Kidney tubule cell (primary cell): ENCODE data around the gene RPTOR.
"Not testable (repeated sequence)": the region's sequence is repeated elsewhere in the genome, so short reads cannot be mapped to it uniquely, and the experiment has no call there.

Source experiments
- DNase-seq: peaks from one replicate; pipeline ENCODE4 v3.0.0-alpha.2; 2018; ENCODE audit warnings: low spot score

Gene RPTOR

DNA sequence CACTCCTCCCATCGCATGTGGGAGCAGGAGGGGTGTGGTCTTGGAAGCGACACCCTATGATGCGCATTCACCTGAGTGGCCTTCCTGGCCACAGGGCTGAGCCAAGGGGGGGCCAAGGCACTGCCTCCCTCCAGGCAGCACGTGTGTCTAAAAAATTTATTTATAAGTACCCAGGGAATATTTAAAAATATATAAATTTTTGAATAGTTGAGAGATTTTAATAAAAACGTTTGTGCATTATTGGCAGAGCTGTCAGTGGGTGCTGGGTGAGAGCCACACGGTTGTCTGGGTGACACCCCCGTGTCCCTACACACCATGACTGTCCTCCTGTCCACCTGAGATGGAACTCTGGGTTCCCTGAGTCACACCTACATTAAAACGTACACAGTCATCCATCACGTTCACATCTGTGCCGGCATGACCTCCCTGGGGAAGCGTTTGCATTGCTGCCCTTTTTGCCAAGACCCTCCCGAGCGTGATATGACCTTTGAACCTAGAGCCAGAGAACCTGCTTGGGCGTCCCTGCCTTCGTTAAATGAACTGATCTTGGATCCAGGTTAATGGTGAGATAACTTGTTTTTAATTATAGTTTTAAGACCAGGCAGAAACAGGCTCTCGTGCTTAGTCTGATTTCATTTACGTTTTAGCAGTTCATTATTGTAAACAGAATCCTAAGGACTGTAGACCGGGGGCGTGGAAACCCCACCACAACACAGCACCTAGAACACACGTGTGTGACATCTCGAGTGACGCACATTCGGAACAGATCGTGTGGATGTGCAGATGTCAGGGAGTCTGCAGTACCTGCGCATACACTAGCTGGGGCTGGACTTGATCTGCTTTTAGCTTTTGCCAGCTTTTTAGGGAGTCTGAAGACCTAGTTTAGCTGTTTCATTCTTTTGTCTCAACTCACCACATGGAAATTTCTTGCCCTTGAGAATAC, 254.2 kb downstream of the RPTOR start:
- DNase-seq: no peak

DNA sequence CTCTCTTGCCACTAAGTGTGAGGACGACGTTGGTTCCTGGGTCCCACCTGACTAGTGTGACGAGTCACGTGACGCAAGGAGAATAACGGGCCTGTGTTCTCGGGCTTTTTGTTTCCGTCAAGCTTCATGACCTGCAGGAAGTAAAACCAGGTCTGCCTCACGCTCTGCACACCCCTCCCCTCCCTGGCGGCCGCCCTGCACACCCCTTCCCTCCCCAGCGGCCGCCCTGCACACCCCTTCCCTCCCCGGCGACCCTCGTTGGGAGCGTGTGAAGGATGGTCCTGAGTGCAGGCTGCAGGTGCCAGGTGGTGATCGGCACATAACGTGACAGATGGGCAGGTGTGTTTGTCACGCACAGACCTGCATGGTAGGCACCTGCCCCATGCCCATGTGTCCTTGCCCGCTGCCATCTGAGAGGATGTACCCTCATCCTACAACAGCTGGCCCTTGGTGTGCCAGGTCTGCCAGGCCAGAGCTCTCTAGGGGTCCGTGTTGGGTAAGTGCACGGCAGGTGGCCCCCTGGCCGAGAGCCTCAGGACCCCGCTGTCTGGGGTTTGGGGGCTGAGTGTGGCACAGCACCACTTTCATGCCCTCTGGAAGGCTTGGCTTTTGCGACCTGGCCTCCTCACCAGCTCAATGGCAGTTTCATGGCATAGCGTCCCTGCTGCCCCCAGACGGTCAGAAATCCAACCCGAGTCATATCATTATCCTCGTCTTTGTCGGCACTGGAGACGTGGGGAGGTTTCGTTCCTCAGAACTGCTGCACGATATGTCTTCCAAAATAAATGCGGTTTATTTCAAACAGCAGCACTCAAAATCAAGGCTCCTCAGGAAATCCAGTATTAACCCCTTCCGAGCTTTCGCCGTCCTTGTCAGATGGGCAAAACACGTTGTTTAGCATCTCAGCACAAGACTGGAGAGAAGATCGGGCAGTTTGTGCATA, 255.2 kb downstream of the RPTOR start:
- DNase-seq: no peak

DNA sequence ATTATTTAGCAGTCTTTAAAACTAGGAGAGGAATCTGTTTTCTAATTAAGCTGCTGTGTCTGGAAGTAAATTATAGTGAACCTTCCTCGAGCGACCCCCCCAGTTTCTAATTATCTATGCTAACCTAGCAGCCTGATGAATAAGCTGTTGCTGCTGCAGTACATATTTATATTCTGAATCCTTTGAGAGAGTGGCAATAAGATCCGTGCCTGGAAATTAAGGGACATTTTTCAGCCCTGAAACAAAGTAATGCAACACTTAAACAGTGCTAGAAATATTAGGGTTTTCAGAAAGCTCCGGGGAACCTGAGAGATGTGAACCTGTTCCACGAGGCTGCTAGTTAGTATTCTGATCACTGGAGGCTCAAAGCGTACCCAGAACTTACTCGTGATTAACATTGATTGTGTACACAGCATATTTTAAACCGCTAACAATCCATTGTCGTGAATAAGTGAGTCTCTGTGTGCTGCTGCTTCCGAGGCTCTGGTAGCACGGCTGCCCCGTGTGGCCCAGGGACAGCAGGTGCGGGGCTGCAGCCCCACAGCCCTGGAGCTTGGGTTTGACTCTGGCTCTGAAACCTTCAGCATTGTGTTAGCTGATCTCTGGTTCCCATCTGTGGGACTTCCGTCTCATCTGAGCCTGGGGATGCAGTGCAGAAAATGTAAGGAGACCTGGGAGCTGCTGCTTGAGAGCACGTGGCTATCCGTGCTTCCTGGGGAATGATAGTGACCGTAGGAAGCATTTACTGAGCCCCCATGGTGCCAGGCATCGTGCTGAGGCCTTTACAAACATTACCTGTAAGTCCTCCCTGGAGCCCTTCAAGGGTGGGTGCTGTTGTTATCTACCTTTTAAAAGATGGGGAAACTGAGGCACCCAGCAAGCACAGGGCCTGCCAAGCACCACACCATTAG, 256.1 kb downstream of the RPTOR start:
- no peak for DNase-seq

DNA sequence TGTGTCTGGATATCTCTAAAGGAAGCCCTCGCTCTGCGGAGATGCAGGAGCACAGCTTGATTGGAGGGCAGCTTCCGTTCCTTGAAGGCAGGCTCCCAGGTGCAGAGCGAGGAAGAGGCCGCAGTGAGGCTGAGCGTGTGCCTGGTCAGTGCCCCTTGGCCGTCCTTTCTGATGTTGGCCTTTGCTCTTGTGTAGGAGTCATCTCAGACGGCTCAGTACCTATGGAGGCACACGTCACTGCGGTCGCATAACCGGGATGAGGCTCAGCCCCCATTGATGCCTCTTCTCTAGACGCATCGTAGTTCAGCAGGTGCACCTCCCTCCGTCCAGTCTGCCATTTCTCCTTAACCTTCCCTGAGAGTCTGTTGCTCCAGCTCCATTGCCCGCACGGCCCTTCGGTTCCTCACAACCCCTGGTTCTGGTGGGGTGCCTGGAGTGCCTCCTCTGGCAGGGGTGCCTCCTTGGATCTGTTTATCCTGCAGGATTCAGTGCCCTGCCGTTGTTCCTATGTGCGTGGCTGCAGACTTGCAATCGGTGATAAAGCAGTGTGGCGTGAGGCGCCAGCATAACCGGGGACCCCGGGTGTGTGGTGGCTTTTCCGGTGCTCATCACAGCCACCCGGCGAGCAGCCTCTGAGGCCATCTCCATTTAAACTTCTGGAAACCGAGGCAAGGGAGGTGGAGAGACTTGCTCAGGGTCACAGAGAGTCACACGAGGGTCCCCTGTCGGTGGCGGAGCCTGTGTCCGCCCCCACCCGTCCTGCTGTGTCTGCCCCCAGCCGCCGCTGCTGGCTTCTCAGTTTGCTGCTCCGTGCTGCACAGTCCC, 258.2 kb downstream of the RPTOR start:
- DNase-seq: no peak

DNA sequence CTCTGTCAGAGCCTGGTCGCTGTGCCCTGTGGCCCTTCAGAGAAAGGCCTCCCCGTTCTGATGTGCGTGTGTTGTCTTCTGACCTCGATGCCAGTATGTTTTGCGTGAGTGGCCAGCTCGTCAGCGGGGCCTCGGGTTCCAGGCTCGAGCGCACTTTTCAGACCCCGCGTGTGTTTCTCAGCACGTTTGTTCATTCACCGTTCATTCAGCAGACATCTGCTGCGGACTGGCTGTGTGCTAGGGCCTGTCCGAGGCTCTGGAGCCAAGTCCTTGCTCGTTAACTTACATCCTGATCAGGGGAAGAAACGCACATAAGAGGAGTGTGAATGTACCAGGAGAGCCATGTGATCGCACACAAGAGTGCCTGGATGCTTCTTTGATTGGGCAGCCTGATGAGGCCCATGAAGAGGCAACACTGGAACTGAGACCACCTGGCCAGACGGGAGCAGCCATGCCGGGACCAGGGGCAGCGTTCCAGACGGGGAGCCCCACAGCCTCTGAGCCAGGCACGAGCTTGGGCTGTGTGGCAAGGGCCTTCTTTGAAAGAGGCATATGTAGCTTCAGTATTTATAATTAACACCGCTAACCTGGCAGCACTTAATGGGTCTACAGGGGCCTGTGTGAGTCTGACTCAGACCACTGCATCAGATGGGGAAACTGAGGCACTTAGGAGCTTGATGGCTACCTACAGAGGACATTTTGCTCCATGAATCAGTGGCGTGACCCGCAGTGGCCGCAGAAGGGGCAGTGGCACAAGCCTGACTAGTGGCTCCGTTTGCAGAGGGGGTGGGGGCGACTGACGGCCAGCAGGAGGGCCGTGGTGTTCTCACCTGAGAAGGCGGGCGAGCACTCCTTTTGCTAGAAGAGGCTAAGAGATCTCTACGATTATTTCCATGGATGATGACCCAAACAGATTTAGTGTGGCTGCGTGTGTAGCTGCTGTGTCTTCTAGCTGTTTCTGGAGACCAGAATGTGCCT, 259.1 kb downstream of the RPTOR start:
- no peak for DNase-seq

DNA sequence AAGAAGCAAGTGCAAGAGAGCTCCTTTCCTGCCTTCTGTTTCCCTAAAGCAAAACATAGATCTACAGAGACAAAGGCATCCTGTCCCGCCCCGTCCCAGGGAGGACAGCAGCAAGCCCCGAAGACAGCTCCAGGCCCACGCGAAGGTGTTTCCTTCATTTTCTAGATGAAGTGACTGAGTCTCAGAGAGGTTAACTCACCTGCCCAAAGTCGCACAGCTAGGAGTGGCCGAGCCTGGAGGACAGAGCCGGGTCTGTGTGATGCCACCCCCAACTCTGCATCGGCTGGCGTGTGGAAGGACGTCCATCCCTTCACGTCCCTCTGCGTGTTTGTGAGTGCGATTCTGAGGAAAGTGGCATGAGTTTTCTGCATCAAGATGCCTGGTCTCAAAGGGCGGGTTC, 259.8 kb downstream of the RPTOR start:
- DNase-seq: no peak

DNA sequence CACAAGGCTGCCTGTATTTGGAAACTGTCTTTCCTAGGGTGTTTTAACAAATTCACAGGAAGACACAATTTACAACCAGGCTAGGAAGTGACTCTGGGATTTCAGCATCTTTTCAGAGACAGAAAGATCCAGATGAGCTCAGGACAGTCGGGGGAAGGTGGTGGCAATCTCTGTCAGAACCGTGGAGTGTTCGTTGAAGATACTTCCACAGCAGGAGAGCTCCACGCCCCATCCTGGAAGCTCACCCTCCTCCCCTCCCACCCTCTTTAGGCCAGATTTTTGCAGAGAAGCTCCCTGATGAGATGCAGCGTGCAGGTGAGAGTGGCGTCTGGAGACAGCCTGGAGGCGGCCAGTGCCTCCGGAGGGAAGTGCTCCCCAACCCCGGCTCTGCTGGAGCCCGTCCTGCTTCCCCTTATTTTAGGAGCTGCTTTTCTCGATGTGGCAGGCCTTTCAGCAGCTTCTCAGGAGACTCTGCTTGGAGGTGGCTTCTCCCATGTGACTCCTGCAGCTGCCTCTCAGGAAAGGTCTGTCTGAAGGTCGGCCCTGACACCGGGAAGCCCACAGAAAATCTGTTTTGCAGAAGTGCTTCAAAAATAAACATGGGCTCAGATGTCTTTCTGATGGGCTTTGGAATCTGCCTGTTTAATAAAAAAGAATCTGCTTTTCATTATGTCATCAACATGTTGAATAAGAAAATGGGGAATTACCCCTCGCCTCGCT, 260.6 kb downstream of the RPTOR start:
- no peak for DNase-seq

DNA sequence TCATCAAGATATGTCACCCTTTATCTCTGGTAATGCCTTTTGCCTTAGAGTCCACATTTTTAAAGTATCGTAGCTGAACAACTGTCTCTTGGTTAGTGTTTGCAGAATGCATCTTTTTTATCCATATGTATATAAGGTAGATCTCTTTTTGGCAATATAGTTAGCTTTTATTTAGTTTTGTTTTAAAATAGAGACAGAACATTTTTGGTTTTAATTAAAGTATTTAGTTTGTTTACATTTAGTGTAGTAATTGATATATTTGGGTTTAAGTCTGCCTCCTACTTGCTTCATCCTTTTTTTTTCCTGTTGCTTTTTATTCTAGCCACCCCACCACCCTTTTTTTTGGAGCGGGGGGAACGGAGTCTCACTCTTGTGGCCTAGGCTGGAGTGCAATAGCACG, 262.4 kb downstream of the RPTOR start:
- DNase-seq: no peak

DNA sequence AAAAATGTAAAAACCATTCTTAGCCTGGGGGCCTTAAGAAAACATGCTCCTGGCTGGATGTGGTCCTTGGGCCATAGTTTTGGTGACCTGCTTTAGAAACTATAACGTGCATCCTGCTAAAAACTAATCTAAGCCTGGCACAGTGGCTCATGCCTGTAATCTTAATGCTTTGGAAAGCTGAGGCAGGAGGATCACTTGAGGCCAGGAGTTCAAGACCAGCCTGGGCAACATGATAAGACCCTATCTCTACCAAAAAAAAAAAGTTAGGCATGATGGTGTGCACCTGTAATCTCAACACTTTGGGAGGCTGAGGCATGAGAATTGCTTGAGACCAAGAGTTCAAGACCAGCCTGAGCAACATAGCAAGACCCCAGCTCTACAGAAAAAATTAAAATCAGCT, 263.2 kb downstream of the RPTOR start:
- DNase-seq: no peak

DNA sequence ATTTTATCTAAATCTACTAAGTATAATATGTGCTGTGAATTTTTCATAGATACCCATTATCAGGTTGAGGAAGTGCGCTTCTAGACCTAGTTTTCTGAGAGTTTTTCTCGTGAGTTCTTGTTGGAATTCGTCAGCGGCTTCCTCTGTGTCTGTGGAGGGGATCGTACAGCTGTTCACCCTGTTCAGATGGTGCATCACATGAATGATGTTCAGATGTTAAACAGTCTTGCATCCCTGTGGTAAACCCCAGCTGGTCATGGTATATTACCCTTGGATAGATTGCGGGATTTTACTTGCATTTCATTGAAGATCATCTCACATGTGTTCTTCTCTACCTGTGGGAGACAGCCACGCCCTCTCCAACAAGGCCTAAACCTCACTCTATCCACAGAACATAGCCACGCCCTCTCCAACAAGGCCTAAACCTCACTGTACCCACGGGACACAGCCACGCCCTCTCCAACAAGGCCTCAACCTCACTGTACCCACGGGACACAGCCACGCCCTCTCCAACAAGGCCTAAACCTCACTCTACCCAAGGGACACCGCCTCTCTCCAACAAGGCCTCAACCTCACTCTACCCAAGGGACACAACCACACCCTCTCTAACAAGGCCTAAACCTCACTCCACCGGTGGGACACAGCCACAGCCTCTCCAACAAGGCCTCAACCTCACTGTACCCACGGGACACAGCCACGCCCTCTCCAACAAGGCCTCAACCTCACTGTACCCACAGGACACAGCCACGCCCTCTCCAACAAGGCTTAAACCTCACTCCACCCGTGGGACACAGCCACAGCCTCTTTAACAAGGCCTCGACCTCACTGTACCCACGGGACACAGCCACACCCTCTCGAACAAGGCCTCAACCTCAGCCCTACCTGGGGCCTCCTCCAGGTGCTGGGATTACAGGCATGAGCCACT, 266.8 kb downstream of the RPTOR start:
- DNase-seq: no peak

DNA sequence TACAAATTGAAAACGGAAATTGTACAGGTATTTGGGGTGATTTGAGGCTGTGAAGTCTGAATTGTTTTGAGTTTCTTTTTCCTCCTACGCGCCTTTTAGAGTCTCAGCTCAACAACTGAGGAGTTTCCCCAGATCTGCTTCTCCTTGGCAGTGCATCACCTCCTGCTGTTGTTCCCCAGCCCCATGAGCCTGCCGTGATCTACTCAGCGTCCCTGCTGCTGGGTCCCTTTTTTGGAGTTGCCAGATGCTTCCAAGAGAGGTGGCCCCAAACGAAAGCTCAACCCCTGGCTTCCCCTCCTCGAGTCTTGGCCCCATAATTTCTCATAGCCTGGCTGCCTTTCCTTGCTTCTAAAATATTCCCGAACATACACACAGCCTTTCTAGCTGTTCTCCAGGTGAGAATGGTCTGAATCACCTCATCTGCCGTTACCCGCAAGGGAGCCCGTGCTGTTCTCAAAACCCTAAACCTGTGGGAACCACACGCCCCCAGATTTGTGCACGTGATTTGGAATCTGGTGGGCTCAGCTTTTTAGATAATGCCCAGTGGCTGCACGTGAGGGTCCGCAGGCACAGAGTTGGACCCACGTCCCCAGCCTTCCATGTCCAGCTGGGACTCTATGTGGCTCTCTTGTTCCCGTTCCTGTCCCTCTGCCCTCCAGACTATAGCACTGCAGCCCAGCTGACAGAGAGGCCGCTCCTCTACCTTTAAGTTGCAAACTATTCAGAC, 267.9 kb downstream of the RPTOR start:
- no peak for DNase-seq

DNA sequence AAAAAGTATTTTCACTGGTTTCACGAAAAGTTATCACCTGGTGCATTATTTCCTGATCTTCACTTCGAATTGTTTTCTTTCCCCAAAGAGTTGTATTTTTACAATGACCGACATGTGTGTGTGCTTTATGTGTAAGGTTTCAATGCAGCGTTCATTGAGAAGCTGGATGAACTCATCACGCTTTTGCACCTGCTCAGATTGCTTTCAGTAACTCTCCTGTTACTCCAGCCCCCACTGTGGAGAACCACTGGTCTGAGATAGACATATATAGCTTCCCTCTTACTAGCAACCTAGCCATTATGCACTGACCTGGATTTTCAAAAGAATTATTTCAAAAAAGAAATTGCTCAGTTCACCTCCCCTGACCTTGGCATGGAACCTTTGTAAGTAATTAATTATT, 268.7 kb downstream of the RPTOR start:
- no peak for DNase-seq

DNA sequence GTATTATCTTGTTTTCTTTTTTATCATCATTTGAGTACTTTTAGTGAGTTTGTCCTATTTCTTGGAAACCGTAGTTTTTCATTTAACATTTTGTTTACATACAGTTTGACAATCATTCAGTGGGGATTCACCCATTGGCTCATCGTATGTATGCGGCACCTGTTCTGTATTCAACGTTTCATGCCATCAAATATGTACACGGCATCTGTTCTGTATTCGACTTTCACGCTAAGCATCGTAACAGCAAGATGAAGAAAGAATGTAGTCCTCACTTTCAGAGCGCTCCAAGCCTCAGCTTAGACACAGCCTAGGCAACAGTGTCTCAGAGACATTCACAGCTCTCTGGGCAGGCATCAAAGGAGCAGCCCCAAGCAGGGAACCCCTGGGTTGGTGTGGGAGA, 269.9 kb downstream of the RPTOR start:
- no peak for DNase-seq

DNA sequence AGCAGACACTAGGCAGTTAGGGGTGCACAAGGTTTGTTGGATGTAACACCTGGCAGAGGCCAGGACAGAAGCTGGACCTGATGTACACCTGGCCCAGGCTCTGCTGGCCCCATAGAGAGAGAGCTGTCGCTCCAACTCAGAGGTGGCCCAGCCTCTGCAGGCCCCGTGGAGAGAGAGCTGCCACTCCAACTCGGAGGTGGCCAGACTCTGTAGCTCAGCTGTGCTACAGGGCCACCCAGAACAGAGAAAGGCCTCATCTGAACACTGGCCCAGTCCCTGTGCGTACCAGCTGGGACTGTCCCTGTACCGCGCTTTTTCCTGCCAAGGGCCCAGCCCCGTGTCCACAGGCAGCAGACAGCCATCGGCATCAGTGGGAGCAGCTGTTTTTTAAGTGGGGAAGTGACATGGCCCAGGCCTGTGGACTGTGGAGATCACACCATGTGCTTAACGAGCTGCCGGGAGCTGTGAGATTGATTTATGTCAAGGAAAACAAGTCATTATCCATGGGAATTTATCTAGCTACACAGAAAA, 270.6 kb downstream of the RPTOR start:
- no peak for DNase-seq

DNA sequence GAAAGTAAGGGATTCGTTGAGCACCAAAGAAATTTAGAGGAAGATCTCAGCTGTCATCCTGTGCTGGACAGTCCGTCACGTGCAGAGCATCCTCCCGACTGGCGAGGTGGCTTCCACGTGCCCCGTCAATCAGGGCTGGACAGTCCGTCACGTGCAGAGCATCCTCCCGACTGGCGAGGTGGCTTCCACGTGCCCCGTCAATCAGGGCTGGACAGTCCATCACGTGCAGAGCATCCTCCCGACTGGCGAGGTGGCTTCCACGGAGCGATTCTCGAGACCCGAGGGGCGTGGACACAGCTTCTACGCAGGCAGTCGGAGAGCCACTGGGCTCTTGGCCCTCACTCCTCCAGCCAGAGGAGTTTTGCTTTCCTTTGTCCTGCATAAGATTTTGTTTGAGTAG, 271.1 kb downstream of the RPTOR start:
- DNase-seq: not testable (repeated sequence)

DNA sequence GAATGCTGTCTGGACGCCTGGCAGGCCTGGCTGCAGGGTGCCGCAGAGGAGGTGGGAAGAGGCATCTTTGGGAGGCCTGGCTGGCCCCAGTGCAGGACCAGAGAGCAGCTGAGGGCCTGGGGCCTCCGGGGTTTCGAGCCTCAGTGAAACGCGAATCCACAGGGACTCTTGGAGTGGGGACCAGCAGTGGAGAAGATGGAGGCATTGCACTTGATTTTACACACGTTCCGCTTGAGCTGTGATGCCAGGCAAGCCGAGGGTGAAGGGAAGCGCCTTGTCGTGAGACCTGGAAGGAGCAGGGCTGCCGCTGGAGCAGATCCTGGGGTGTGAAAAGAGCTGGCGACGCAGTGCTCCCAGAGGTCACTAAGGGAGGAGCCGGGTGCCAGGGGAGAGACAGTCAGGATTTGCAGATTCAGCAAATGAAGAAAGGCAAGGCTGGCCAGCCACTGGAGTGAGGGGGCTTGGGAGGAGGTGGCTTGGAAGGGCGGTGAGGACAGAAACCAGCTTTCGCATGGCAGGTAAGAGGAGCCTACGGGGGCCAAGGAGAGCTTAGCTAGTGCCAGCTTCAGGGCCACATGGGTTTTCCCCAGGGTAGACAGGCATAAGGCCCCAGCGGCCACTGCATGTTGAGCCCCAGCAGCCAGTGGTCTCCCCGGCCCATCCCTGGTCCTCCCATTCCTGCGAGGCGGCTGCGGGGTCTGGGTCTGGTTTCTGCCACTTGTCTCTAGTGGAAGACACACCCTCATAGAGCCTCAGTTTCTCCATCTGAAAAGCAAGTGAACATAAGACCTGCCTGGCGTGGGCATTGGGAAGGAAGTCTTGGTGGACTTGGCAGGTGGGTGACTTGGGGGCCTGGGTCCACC, 271.8 kb downstream of the RPTOR start:
- no peak for DNase-seq
